NB4 (cell line): ENCODE results near the gene IL17C.

Experiments used
- POLR2A ChIP-seq: IDR thresholded peaks from 2 replicates; pipeline ENCODE4 v1.6.1; 2011; ENCODE audit warnings: mild to moderate bottlenecking; ENCODE audit not compliant: insufficient read length; ENCODE audit errors: extremely low read depth
- TF ChIP-seq, protein P1 (sequence below): IDR thresholded peaks from one replicate; pipeline ENCODE4 v1.5.1; 2012; ENCODE audit warnings: low read depth, low read length
- TF ChIP-seq, protein P2 (sequence below): IDR thresholded peaks from 2 replicates; pipeline ENCODE4 v1.6.1; 2011; ENCODE audit warnings: low read depth, low read length

DNA sequence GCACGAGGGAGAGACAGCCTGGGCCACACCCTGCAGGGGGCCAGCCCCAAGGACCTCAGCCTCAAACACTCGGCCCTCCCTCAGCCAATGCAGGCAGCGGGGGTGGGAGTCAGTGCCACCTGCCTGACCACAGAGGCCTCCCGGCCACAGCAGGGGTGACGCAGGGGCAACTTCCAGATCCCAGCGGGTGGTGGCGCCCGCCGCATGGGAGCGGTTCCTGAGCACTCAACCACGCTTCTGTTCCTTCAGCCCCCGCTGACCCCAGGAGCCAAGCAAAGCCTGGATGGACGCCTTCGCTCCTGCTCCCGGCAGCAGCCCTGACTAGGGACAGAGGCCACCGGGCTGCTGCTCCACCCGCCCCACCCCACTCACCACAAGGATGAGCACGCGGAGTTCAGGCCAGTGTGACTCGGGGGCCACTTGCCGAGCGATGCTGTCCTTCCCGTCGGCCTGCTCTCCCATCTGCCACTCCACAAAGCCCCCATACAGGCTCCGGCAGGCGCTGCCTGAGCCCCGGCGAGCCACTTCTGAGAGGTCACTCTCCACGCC lies 17.4 kb downstream of the IL17C start:
- TF ChIP-seq, protein P1, sequence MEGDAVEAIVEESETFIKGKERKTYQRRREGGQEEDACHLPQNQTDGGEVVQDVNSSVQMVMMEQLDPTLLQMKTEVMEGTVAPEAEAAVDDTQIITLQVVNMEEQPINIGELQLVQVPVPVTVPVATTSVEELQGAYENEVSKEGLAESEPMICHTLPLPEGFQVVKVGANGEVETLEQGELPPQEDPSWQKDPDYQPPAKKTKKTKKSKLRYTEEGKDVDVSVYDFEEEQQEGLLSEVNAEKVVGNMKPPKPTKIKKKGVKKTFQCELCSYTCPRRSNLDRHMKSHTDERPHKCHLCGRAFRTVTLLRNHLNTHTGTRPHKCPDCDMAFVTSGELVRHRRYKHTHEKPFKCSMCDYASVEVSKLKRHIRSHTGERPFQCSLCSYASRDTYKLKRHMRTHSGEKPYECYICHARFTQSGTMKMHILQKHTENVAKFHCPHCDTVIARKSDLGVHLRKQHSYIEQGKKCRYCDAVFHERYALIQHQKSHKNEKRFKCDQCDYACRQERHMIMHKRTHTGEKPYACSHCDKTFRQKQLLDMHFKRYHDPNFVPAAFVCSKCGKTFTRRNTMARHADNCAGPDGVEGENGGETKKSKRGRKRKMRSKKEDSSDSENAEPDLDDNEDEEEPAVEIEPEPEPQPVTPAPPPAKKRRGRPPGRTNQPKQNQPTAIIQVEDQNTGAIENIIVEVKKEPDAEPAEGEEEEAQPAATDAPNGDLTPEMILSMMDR, result no peak
- no peak for TF ChIP-seq POLR2A
- TF ChIP-seq, protein P2, sequence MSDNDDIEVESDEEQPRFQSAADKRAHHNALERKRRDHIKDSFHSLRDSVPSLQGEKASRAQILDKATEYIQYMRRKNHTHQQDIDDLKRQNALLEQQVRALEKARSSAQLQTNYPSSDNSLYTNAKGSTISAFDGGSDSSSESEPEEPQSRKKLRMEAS, result peak; percentile 50; the same call in 1 of the 2 replicates
